ENCODE data around the gene EFNA2. TPM values are rescaled to one million over a fixed set of nuclear protein-coding genes. Genes with fewer than 3 reads are reported as not detected.

The EFNA2 gene
- total RNA-seq, 1 experiment from 2014 or later = not detected

DNA sequence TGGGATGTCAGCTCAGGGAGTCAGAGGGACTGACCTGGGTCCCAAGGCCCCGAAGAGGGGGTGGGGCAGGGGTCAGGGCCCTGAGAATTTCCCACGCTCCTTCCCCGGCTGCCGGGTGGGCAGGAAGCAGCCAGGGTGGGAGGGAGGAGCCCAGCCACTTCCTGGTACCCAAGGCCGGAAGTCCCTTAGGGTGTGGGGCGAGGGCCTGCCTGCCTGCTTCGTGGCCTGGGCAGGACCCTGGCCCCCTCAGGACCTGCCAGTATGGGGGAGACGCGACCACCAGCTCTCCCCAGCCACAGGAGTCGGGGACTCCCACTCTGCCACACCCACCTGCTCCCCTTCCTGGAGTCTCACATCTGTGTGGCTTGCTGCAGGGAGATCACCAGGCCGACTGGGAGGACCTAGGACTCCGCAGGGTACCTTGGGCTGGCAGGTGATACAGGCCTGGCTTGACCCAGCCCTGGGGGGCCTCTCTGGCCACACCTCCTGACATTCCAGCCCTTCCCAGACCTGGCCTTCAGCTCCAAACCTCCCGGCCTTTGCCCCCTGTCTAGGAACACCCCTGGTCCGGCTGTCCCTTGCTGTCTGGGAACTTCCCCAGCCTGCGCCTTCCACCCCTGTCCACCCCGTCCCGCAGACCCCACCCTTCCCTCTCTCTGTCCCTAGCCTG is 26.3 kb upstream of the EFNA2 start:
- TF ChIP-seq EZH2 (IDR thresholded peaks at IDR 0.05; ENCODE audit: low read length, unreplicated experiment) = no peak
- TF ChIP-seq, protein P1, sequence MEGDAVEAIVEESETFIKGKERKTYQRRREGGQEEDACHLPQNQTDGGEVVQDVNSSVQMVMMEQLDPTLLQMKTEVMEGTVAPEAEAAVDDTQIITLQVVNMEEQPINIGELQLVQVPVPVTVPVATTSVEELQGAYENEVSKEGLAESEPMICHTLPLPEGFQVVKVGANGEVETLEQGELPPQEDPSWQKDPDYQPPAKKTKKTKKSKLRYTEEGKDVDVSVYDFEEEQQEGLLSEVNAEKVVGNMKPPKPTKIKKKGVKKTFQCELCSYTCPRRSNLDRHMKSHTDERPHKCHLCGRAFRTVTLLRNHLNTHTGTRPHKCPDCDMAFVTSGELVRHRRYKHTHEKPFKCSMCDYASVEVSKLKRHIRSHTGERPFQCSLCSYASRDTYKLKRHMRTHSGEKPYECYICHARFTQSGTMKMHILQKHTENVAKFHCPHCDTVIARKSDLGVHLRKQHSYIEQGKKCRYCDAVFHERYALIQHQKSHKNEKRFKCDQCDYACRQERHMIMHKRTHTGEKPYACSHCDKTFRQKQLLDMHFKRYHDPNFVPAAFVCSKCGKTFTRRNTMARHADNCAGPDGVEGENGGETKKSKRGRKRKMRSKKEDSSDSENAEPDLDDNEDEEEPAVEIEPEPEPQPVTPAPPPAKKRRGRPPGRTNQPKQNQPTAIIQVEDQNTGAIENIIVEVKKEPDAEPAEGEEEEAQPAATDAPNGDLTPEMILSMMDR (conservative IDR thresholded peaks at IDR 0.05; ENCODE audit: low read depth, low read length) = no peak
- TF ChIP-seq EZH2phosphoT487 (IDR thresholded peaks at IDR 0.05; ENCODE audit: borderline replicate concordance, low read length) = no peak
- Histone ChIP-seq H3K4me3 (ENCODE audit: low read length) (no peak overlapping the region), H3K9ac (ENCODE audit: low read length) (peak overlapping the region; percentile 45; the same call in 1 of the 2 replicates), H3K9me3 (ENCODE audit: low read length) (no peaks in the 10 kb centered on the region), H3K9me2 (replicated peaks; ENCODE audit: low read length) (no peaks in the 10 kb centered on the region), H3K4me1 (ENCODE audit: insufficient read depth, low read length) (peaks cover 39% of the 10 kb centered on the region), H2AFZ (ENCODE audit: low read length) (no peak overlapping the region), H3F3A (ENCODE audit: low read length, unreplicated experiment) (peaks cover 14% of the 10 kb centered on the region), H4K20me1 (ENCODE audit: low read length) (peaks cover 3% of the 10 kb centered on the region; the same call in 1 of the 2 replicates), H3K27ac (ENCODE audit: low read length) (peak overlapping the region; percentile 82), H3K79me2 (ENCODE audit: low read length) (peaks cover 28% of the 10 kb centered on the region), H3K27me3 (ENCODE audit: low read length) (no peaks in the 10 kb centered on the region), H3K36me3 (ENCODE audit: low read depth, low read length) (peaks cover 26% of the 10 kb centered on the region), H3K4me2 (ENCODE audit: low read length) (peak overlapping the region; percentile 39; the same call in 1 of the 2 replicates)
- intact Hi-C loops (cut with micrococcal nuclease) = no loop called here
- DNase-seq (peak; percentile 38), ATAC-seq (peak; percentile 25)
- BruUV-seq (replicated peaks) = TSS peak; percentile 55
- ChIA-PET POLR2A (ENCODE audit: unreplicated experiment) (interaction anchor here (1.1 kb wide), 1 partner anchor 10 kb away, joined by 14 read pairs; the partner anchor contains the start of gene CIRBP), CTCF (no interaction called here)

DNA sequence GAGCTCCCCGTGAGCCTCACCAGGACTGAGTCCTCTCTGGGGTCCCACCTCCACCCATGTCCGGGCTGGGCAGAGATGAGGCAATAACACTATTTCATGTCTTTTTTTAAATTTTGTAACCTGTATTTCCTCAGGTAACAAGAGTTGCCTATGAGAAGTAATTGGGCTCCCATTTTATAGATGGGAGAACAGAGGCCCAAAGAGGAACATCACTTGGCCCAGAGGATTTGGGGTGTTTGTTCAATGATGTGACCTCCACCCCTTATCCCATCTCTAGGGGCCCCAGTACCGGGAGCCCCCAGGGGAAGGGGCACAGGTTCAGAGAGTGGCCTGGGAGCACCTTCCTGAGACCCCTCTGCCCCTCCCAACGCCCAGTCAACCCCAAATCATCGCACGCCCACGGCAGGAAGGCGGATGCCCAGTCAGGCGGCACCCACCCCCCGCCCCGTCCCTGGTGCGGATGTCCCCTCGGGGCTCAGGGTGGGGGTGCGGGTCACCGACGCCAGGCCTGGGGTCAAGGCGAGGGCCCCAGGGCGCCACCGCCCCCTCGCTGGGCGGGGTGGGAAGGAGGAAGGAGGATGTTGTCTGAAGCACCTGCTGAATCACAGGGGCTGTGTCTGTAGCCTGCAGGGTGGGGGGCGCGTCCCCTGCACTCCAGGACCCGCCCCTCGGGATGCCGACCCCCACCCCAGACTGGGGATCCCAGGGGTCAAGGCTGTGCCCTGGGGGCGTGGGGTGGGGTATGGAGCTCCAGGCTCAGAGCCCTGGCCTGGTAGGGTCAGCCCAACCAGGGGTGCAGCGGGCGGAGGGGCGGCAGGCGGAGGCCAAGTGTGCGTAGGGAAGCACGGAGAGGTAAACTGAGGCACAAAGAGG is 25.6 kb upstream of the EFNA2 start:
- no peaks in the 10 kb centered on the region for H3K9me3 ChIP-seq (ENCODE audit: low read length)
- H3K9ac ChIP-seq (ENCODE audit: low read length) = peak overlapping the region; percentile 25; the same call in 1 of the 2 replicates
- ChIA-PET CTCF (no interaction called here), POLR2A (ENCODE audit: unreplicated experiment) (no interaction called here)
- H2AFZ ChIP-seq (ENCODE audit: low read length) = no peak overlapping the region
- no peak for TF ChIP-seq EZH2 (IDR thresholded peaks at IDR 0.05; ENCODE audit: low read length, unreplicated experiment)
- TF ChIP-seq, protein P1 (conservative IDR thresholded peaks at IDR 0.05; ENCODE audit: low read depth, low read length) = no peak
- no peak for TF ChIP-seq EZH2phosphoT487 (IDR thresholded peaks at IDR 0.05; ENCODE audit: borderline replicate concordance, low read length)
- no TSS peak for BruUV-seq (replicated peaks)
- peaks cover 21% of the 10 kb centered on the region for H3K79me2 ChIP-seq (ENCODE audit: low read length)
- H3K9me2 ChIP-seq (replicated peaks; ENCODE audit: low read length) = no peaks in the 10 kb centered on the region
- no peaks in the 10 kb centered on the region; the same call in 1 of the 2 replicates for H4K20me1 ChIP-seq (ENCODE audit: low read length)
- H3K4me2 ChIP-seq (ENCODE audit: low read length) = peak overlapping the region; percentile 73
- intact Hi-C loops (cut with micrococcal nuclease) = no loop called here
- peak overlapping the region; percentile 82 for H3K27ac ChIP-seq (ENCODE audit: low read length)
- ATAC-seq = peak; percentile 3; the same call in 1 of the 2 replicates
- H3K27me3 ChIP-seq (ENCODE audit: low read length) = no peaks in the 10 kb centered on the region
- DNase-seq = no peak
- H3F3A ChIP-seq (ENCODE audit: low read length, unreplicated experiment) = peaks cover 14% of the 10 kb centered on the region
- H3K4me1 ChIP-seq (ENCODE audit: insufficient read depth, low read length) = peaks cover 43% of the 10 kb centered on the region
- peaks cover 18% of the 10 kb centered on the region; the same call in 1 of the 2 replicates for H3K36me3 ChIP-seq (ENCODE audit: low read depth, low read length)
- H3K4me3 ChIP-seq (ENCODE audit: low read length) = 0 out of 2 replicates have a peak overlapping the region, but pooled peaks have one; percentile 21

Data from PC-3 (cell line).